SH-SY5Y (cell line): ENCODE results near the gene DNAJC7.

Source experiments
- GATA2 ChIP-seq: IDR thresholded peaks from 2 replicates; pipeline ENCODE4 v1.6.1; 2011; ENCODE audit warnings: mild to moderate bottlenecking, low read depth, low read length
- GATA3 ChIP-seq: IDR thresholded peaks from 2 replicates; pipeline ENCODE4 v1.6.1; 2011; ENCODE audit warnings: low read depth, mild to moderate bottlenecking, low read length, moderate library complexity

DNA sequence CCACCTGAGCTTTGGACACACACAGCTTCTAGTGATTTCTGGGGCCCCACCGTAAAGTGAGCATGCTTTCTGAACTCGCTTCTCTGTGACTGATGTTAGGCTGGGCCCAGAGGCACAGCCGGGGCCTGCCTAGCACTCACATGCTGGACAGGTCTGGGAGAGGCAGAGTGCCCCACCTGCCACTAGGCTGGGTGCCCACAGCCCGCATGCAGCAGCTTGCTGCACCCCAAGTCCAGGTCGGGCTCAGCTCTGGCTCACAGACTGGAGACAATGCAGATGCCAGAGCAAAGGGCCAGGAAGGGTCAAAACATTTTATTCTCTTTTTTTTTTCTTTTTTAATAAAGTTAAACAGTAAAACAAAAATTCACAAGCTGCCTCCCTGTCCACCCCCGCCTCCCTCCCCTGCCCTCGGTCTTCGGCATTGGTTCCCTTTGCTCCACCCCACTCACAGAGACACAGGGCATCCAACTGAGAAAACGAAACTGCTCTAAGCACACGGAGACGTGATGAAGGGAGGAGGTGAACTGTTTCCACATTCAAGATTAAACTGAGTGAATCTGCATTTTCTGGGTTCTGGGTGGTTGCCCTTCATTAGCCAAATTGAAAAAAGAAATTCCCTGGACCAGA is 41.0 kb downstream of the DNAJC7 start:
- TF ChIP-seq GATA2 (no peak), GATA3 (no peak)
